HuH-7.5 (cell line): ENCODE measurements around the gene ANAPC16.
"Not testable (repeated sequence)": the region's sequence is repeated elsewhere in the genome, so short reads cannot be mapped to it uniquely, and the experiment has no call there.

Source experiments
- DNase-seq: peaks from one replicate; pipeline ENCODE4 v3.0.0; 2011; ENCODE audit warnings: low spot score

ANAPC16 gene

DNA sequence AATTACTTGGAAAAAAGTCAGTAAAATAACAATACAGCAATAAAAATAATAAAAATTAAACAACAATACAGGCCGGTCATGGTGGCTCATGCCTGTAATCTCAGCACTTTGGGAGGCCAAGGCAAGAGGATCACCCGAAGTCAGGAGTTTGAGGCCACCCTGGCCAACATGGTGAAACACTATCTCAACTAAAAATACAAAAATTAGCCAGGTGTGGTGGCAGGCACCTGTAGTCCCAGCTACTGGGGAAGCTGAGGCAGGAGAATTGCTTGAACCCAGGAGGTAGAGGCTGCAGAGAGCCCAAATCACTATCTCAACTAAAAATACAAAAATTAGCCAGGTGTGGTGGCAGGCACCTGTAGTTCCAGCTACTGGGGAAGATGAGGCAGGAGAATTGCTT is 4.0 kb upstream of the ANAPC16 start:
- not testable (repeated sequence) for DNase-seq

DNA sequence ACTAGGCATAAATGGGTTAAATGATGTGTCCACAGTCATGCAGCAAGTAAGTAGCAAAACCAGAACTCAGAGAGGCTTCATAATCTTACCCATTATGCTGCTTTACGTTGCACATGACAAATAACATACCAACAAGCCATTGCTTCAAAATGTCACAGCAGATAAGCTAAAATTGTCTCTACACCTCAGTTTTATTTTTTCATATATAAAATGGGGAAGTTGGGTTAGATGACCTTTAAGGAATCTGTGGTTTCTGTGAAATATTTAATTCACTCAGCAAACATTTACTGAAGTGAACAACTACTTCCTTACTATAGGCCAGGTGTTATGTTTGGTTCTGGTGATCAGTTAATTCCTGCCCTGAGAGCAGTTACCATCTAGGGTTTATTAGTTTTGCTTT is 2.5 kb downstream of the ANAPC16 start:
- no peak for DNase-seq

DNA sequence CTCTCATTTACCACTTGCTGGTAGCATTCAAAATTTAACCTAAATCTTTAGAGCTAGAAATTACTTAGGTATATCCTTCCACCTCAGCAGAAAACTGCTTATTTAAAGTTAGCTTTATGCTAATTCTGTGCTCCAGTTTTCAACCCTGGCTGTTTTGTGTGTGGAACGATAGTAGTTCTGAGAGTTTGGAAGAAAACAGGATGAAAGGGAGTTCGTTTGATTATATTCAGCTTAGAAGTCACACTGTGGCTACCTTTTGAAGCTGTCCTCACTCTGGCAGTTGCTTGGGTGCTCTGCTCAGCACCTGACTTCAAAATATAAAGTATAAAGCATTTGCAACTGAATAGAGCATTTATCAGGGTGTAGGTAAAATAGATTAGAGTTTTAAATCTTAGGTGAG is 2.9 kb downstream of the ANAPC16 start:
- no peak for DNase-seq

DNA sequence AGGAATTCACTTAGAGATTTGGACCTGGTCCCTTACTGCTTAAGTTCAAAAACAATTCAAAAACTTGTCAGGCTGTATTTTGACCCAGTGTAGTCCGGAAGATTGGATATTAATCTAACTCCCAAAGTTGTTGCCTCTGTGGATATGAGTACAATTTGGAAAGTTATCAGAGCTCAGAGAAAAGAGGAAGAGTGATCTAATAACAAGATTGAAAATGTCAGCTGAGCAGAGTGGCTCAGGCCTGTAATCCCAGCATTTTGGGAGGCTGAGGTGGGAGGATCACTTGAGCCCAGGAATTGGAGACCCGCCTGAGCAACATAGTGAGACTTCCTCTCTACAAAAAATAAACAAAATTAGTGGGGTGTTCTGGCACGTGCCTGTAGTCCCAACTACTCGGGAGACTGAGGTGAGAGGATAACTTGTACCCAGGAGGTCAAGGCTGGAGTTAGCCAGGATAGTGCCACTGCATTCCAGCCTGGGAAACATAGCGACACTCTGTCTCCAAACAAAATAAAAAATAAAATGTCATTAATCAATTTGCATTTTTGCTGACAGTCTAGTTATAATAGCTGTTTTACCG is 3.5 kb downstream of the ANAPC16 start:
- DNase-seq = no peak

DNA sequence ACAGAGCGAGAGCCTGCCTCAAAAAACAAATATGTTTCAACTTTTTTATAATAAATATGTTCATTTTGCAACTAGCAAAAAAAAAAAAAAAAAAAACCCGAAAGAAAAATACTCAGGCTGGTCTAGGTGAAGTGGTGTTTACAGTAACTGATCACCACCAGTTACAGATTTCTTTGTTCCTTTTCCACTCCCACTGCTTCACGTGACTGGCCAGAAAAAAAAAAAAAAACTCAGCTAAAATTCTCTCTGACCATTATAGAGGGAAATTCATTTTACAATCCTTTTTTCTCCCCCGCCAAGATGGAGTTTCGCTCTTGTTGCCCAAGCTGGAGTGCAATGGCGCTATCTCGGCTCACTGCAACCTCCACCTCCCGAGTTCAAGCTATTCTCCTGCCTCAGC is 4.8 kb downstream of the ANAPC16 start:
- no peak for DNase-seq

DNA sequence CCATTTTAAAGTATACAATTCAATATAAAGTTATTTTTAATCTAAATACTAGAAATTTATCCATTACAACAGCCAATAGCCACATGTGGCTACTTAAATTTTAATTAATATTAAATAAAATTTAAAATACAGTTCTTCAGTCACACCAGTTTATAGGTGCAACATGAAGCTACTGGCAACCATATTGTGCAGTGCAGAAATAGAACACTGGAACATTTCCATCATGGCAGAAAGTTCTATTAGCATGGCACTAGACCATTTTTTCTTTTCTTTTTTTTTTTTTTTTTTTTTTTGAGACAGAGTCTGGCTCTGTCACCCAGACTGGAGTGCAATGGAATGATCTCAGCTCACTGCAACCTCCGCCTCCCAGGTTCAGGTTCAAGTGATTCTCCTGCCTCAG is 5.5 kb downstream of the ANAPC16 start:
- DNase-seq = no peak

DNA sequence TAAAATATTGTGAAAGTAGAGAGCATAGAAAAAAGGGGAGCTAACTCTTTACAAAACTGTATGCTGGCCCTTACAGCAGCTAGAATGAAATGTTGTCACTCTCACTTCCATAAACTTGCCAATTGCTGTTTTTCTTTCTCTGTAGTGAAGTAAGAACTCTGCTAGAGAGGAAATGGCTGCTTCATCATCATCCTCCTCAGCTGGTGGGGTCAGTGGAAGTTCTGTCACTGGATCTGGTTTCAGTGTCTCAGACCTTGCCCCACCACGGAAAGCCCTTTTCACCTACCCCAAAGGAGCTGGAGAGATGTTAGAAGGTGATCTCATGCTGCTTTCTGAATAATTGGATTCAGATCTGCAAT is 7.9 kb downstream of the ANAPC16 start:
- DNase-seq = no peak

DNA sequence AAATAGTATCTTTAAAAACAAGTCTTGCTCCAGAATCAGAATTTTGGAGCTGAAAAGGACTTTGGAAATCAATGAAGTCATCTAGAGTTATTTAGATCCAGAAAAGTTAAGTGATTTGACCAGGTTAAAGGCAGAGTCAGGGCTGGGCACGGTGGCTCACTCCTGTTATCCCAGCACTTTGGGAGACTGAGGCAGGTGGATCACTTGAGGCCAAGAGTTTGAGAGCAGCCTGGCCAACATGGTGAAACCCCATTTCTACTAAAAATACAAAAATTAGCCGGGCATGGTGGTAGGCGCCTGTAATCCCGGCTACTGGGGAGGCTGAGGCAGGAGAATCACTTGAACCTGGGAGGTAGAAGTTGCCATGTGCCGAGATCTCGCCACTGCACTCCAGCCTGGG is 8.4 kb downstream of the ANAPC16 start:
- not testable (repeated sequence) for DNase-seq

DNA sequence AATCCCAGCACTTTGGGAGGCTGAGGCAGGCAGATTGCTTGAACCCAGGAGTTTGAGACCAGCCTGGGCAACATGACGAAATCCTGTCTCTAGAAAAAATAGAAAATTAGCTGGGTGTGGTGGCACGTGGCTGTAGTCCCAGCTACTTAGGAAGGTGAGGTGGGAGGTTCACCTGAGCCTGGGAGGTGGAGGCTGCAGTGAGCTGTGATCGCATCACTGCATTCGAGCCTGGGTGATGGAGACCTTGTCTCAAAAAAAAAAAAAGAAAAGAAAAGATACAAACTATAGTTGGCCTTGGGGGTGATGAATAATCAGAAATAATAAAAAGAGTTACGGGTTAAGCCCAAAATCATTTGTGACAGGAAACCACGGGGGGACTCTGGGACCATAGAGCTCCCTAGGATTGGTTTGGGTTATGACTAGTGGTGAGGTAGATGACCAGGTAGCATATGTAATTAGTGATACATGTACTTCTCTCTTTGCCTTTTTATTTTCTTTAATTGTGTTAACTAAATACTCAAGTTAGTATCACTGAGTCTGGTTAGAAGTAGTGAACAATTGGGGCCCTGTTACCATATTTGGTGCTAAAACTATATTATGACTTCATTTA is 10.7 kb downstream of the ANAPC16 start:
- no peak for DNase-seq

DNA sequence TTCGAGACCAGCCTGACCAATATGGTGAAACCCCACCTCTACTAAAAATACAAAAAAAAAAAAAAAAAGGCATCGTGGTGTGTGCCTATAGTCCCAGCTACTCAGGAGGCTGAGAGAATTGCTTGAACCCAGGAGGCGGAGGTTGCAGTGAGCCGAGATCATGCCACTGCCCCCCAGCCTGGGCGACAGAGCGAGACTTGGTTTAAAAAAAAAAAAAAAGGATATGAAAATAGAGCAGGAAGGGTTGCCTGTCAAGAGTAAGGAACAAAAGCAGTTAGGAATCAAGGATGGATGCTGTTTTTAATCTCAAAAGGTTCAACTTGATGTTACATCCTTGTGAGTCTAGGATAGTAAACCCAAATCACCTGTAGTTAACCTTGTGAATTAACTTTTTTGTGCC is 12.0 kb downstream of the ANAPC16 start:
- DNase-seq = no peak

DNA sequence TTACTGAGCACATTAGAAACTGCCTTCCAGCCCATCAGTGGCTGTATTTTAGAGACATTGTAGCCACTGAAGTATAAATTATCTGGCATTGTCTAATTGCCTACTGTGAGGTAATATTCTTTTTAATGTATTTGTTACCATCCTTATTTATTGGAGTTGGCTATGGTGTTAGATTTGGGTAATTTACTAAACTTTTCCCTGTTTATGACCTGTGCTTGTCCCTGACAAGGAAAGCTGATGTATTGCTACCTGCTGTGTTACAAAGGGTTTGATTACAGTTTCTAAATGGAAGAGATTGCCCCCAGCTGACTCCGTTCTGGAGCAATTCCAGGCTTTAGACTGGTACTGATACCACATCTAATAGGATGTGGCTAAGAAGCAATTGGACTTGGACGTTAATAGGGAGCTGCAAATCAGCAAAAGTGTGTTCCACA is 12.5 kb downstream of the ANAPC16 start:
- DNase-seq = no peak

DNA sequence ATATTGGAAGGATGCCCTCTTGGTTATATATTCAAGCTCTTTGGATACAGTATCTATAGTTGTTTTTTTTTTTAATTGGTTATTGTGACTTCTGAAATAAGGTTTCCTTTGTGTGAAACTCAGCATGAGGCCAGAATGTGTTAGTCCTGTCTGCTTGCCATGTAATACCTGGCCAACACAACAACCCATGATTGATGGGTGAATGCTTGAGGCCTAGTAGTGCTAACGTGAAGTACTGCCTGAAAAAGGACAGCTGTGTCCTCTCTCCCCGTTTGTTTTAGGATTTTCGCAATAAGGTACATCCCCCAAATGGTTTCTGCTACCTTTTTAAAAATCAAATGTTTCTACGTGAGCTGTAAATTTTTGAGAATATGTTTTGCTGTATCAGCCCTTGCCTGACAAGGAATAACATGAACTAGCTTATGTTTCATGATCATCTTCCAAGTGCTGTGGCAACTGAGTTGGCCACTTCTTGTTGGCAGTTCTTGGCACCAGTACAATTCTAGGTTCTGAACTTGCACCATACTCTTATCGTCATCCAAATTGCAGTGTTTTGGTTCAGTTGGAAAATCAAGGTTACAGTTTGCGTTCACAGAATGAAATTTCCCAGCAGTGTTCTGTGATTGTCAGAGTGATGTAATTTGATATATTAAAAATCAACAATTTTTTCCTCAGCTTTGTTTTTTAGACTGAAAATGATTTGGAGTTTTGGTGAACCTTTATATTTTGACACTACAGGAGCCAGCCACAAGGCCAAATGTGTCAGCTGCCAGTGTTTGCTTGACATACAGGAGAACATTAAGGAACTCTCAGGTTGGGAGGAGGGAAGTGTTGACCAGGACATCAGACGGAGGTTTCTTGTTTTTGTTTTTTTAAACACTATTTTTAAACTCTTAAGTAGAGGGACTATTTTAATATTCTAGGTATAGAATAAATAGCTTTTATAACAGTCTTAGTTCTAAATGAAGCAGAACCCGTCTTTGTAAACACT is 13.7 kb downstream of the ANAPC16 start:
- DNase-seq = no peak

DNA sequence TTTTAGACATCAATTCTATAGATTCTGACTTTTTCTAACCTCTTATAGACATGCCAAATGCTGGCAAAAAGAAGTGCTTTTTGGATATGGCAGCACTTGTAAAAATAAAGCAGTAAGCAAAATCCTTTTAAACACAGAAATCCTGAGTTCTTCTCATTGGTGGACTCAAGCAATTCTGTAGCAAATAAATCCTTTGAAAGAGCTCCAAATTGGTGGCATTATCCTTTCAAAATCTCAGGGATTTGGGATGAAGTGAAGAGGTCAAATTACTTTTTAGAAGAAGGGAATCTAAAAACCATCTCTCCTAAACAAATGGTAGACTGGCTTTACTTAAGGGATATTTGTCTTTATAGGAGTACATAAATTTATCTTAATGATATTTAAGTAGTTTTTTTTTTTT is 17.8 kb downstream of the ANAPC16 start:
- DNase-seq = no peak

DNA sequence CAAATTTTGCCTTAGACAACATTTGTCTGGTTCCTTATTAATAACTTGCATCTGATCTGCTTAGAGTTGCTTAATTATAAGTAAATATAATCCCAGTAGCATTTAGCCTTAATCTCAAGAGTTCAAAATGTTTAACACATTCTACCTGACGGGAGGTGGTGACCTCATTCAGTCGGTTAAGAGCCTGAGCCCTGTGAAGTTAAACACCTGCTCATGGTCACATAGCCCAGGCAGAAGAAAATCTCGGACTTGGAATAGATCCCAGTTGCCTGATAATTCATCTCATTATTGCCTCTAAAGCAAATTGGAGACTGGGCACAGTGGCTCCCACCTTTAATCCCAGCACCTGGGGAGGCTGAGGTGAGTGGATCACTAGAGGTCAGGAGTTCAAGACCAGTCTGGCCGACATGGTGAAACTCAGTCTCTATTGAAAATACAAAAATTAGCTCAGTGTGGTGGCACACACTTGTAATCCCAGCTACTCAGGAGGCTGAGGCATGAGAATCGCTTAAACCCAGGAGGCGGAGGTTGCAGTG is 18.8 kb downstream of the ANAPC16 start:
- DNase-seq = no peak

DNA sequence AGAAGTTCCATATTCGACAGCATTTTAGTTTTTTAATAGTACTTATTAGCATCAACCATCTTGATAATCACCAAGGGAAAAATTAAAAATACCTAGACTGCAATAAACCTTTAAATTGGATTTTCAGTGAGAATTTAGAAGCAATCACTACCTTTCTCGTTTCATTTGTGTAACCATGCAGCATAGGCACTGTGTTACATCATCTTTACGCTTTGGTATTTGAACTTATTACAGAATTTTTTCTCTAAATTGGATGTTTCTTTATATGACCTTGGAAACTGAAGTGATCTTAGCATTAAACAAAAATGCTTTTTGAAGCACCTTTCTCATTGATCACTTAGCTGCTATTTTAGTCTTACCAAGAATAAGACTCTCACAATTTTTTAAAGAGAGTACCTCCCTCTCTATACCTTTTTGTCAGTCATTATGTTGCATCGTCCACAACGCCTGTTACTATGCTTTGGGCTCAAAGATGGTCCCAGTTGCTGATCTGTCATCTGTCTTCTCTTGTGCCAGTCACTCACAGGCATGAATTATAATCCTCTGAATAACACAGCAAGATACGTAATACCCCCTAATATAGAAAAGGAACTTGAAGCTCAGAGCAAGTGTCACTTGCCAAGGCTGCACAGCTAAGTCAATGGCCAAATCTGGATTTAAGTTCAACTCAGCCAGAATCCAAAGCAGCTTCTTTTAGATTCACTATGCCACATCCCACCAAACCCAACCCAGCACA is 19.9 kb downstream of the ANAPC16 start:
- no peak for DNase-seq

DNA sequence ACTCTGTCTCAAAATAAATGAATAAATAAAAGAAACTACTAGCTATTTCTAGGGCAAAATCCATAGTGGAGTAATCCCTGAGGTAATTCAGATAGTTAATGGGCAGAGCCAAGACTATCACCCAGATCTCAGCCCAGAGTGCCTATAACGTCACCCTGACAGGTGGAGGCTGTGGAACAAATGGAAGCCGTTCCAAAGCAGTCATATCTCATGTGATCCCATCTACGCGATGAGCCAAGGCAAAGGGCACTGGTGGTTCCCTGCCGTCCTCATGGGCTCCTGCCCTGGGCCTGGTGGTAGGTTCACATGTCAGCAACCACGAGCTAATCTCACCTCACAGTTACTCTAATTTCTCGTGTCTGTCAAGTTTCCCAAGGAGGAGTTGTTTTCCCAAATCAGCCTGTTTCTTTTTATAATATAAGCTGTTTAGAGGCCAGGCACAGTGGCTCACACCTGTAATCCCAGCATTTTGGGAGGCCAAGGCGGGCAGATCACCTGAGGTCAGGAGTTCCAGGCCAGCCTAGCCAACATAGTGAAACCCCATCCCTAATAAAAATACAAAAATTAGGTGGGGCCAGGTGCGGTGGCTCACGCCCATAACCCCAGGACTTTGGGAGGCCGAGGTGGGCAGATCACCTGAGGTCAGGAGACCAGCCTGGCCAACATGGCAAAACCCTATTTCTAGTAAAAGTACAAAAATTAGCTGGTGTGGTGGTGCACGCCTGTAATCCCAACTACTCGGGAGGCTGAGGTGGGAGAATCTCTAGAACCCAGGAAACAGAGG is 22.8 kb downstream of the ANAPC16 start:
- DNase-seq = no peak

DNA sequence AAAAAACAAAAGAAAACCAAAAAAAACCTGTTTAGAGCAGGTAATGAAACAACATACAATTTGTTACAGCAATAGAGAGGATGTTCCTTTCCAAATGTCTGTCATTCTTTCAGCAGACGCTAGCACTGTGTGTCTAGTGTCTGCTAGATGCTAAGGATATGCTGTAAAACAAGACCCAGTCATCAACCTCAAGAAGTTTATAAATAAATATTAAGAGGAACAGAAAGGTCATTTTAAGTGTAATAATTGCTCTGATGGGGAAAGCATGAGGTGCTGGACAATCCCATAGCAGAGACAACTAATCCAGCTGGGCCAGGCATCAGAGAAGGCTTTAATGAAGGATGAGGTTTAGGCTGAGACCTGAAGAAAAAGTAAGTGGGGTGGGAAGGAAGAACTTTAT is 23.6 kb downstream of the ANAPC16 start:
- no peak for DNase-seq

DNA sequence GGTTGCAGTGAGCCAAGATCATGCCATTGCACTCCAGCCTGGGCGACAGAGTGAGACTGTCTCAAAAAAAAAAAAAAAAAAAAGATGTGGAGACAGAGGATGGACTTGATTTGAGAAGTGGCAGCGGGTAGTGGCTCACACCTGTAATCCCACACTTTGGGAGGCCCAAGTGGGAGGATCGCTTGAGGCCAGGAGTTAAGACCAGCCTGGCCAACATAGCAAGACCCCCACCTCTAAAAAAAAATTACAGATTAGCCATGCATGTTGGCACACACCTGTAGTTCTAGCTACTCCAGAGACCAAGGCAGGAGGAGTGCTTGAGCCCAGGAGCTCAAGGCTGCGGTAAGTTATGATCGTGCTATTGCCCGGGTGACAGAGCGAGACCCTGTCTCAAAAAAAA is 24.6 kb downstream of the ANAPC16 start:
- DNase-seq = no peak

DNA sequence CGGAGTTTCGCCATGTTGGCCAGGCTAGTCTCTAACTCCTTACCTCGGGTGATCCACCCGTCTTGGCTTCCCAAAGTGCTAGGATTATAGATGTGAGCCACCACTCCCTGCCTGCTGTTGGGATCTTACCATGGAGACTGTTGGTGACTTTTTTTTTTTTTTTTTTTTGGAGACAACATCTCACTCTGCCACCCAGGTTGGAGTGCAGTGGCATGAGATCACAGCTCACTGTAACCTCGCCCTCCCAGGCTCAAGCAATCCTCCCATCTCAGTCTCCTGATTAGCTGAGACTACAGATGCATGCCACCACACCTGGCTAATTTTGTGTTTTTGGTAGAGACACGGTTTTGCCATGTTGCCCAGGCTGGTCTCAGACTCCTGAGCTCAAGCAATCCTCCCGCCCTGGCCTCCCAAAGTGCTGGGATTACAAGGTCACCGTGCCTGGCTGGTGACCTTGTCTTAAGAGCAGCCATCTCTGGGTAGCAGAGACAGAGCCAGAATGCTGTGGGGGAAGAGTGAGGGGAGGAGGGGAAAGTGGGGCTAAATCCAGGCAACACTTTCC is 26.0 kb downstream of the ANAPC16 start:
- no peak for DNase-seq

DNA sequence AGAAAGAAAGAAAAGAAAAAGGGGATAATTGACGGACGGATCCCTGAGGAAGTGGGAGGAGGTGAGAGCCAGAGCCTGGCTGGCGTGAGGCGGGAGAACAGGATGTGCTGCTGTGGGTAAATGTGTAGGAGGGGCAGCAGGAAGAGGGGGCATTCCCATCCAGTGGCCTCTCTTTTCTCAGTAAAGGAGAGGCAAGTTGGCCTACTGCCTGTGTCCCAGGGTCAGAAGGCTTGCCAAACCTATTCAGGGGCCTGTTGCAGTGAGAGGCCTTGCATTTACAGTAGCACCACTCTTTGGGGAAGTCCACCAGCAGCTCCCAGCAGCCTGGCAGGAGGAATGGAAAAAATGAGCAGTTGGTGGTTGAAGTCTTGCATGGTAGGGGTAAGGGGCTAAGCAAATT is 26.9 kb downstream of the ANAPC16 start:
- DNase-seq = no peak

DNA sequence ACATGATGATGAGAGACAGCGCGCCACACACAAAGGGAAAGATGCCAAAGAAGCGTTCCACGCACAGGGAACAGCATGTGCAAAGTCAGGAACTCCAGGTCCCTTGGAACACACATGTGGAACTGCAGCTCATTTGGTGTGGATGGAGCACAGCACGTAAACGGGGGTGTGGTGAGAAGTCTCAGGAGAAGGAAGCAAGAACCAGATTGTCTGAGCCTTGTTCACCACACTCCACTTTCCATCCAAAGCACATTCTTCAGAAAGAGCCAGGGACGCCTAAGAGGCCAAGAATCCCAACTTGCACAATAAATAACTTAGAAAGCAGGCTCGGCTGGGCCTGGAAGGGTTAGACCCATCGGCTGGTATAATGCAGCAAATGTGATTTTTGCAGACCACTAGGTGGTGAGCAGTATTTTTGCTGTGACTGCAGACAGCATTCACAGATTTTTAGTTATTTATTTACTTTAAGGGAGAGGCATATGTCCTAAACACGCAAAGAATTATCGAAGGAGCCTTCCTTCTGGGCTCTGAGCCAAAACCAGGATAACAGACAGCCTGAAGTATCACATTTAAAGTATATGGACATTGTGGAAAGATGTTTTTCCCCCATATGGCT is 28.1 kb downstream of the ANAPC16 start:
- DNase-seq = no peak
